HG03045 (cell line): ENCODE results near the gene GSDMA.

ENCODE experiments used
- ATAC-seq: cut with Tn5 transposase; IDR thresholded peaks from one replicate; pipeline ENCODE4 v1.9.1; 2021; ENCODE audit warnings: mild to moderate bottlenecking, moderate library complexity; ENCODE audit not compliant: unreplicated experiment

GSDMA gene

GRCh38 chr17:39954876-39955275, 7.9 kb upstream of the GSDMA start:
- ATAC-seq, result no peak

GRCh38 chr17:39955726-39956225, 7.0 kb upstream of the GSDMA start:
- ATAC-seq, result no peak

- no peak for ATAC-seq
These were observed 2.2 kb upstream of the GSDMA start for GRCh38 chr17:39960524-39961041.

GRCh38 chr17:39963829-39964228, 1.0 kb downstream of the GSDMA start:
- ATAC-seq, result no peak

GRCh38 chr17:39965017-39965699, 2.4 kb downstream of the GSDMA start:
- no peak for ATAC-seq

GRCh38 chr17:39966771-39967170, 4.0 kb downstream of the GSDMA start:
- no peak for ATAC-seq

GRCh38 chr17:39968761-39969160, 6.0 kb downstream of the GSDMA start:
- no peak for ATAC-seq

GRCh38 chr17:39969375-39969774, 6.6 kb downstream of the GSDMA start:
- no peak for ATAC-seq

- ATAC-seq, result no peak
These were observed 7.4 kb downstream of the GSDMA start for GRCh38 chr17:39970157-39970692.

- no peak for ATAC-seq
These were observed 8.3 kb downstream of the GSDMA start for GRCh38 chr17:39971076-39971603.

- no peak for ATAC-seq
These were observed 9.5 kb downstream of the GSDMA start for GRCh38 chr17:39972271-39972670.

GRCh38 chr17:39973496-39973895, 10.7 kb downstream of the GSDMA start:
- no peak for ATAC-seq

- ATAC-seq, result no peak
These were observed 11.6 kb downstream of the GSDMA start for GRCh38 chr17:39974433-39974832.

GRCh38 chr17:39975801-39976200, 13.0 kb downstream of the GSDMA start:
- no peak for ATAC-seq

- no peak for ATAC-seq
These were observed 16.3 kb downstream of the GSDMA start for GRCh38 chr17:39979016-39979670.

- ATAC-seq, result peak; percentile 25
These were observed 17.1 kb downstream of the GSDMA start for GRCh38 chr17:39979893-39980350.

- ATAC-seq, result peak; percentile 89
These were observed 17.8 kb downstream of the GSDMA start, which contains the start of gene PSMD3 for GRCh38 chr17:39980351-39981206. Gene PSMD3 (plus strand): TSS chr17:39980807. CDS start chr17:39980971, 164 bp downstream.

- ATAC-seq, result no peak
These were observed 18.5 kb downstream of the GSDMA start for GRCh38 chr17:39981207-39981741.

GRCh38 chr17:39981766-39982375, 19.1 kb downstream of the GSDMA start:
- ATAC-seq, result no peak
